ENCODE results near the gene AICDA. TPM values are rescaled to one million over a fixed set of nuclear protein-coding genes. Genes with fewer than 3 reads are reported as not detected.

AICDA gene
- total RNA-seq, 5 donors from 2014 or later (not counting 1 experiment from before 2014, with no cell fraction given), result 0.10 to 0.35 (median 0.18) TPM; not detected in 2

DNA sequence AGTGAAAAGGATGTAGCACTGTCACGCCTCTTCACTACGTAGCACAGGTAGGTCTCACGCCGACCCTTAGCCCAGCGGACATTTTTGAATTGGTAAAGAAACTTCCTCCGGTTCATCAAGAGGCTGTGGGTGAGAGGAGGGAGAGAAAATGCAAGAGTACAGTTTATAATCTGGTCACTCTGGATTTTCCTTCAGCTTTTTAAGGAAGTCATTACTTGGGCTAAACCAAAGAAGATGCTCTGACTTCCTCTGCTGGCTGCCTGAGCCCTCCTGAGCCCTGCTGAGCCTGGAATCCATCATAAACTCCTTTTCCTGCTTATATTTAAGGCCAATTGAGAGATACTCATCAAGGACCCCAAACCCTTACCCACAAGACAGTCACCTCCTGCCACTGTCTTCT lies 5.8 kb downstream of the AICDA start:
- H3K36me3 ChIP-seq (ENCODE audit: control insufficient read depth in 2 of 2, extremely low read depth in 1 of 2, insufficient read depth in 1 of 2, low read length in 1 of 2), result no peaks in the 10 kb centered on the region
- 95% methylated on average over 6 of the region's 6 CpGs for WGBS (ENCODE audit: insufficient coverage)
- Mint-ChIP-seq H3K4me3 (no peak overlapping the region), H3K27ac (no peak overlapping the region), H3K9me3 (no peaks in the 10 kb centered on the region), H3K27me3 (peaks cover 10 to 15% of the 10 kb centered on the region in 2 donors), H3K4me1 (peaks cover 11% of the 10 kb centered on the region in 3 donors), H3K36me3 (no peaks in the 10 kb centered on the region)
- no peak overlapping the region for H3K4me3 ChIP-seq (ENCODE audit: control insufficient read depth in 1 of 2, extremely low read depth in 1 of 2, low read length in 1 of 2)
- H3K4me1 ChIP-seq (ENCODE audit: control insufficient read depth in 1 of 2, extremely low read depth in 1 of 2, insufficient read depth in 2 of 2, low read length in 2 of 2), result peaks cover 0 to 4% of the 10 kb centered on the region in 2 experiments
- H3K27ac ChIP-seq (ENCODE audit: low read length), result no peak overlapping the region
- peaks cover 0 to 9% of the 10 kb centered on the region in 2 experiments for H3K27me3 ChIP-seq (replicated peaks in 1 of 2; ENCODE audit: control insufficient read depth in 2 of 2, extremely low read depth in 1 of 2, insufficient read depth in 2 of 2, low read length in 1 of 2)
- POLR2A ChIA-PET, result no interaction called here
- CTCF ChIA-PET, result no interaction called here
- ATAC-seq (replicated peaks in 1 of 4) (no peak), DNase-seq (no peak)
- no peaks in the 10 kb centered on the region for H3K9me3 ChIP-seq

DNA sequence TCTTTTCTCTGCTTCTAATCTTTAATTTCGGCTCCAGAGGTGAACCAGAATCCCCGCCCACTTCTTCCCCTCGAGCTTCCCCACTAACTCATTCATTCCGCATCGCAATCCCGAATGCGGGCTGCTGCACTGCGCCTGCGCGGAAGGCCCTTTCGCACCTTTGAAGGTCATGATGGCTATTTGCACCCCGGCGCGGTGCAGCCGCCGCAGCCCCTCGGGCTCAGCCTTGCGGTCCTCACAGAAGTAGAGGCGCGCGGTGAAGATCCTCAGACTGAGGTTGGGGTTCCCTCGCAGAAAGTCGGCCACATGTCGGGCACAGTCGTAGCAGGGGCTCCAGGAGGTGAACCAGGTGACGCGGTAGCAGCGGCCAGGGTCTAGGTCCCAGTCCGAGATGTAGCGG lies 7.6 kb downstream of the AICDA start:
- H3K36me3 Mint-ChIP-seq, result no peaks in the 10 kb centered on the region
- Histone ChIP-seq H3K27ac (ENCODE audit: low read length) (no peak overlapping the region), H3K4me3 (ENCODE audit: control insufficient read depth in 1 of 2, extremely low read depth in 1 of 2, low read length in 1 of 2) (no peak overlapping the region), H3K9me3 (no peaks in the 10 kb centered on the region), H3K27me3 (replicated peaks in 1 of 2; ENCODE audit: control insufficient read depth in 2 of 2, extremely low read depth in 1 of 2, insufficient read depth in 2 of 2, low read length in 1 of 2) (peaks cover 0 to 9% of the 10 kb centered on the region in 2 experiments), H3K36me3 (ENCODE audit: control insufficient read depth in 2 of 2, extremely low read depth in 1 of 2, insufficient read depth in 1 of 2, low read length in 1 of 2) (no peaks in the 10 kb centered on the region), H3K4me1 (ENCODE audit: control insufficient read depth in 1 of 2, extremely low read depth in 1 of 2, insufficient read depth in 2 of 2, low read length in 2 of 2) (peaks cover 0 to 4% of the 10 kb centered on the region in 2 experiments)
- H3K9me3 Mint-ChIP-seq, result no peaks in the 10 kb centered on the region
- CTCF ChIA-PET, result no interaction called here
- DNase-seq (no peak), ATAC-seq (replicated peaks in 1 of 4) (no peak)
- H3K4me1 Mint-ChIP-seq, result peaks cover 11% of the 10 kb centered on the region in 3 donors
- no peak overlapping the region for H3K27ac Mint-ChIP-seq
- no peak overlapping the region for H3K4me3 Mint-ChIP-seq
- peaks cover 10 to 15% of the 10 kb centered on the region in 2 donors for H3K27me3 Mint-ChIP-seq
- WGBS (ENCODE audit: insufficient coverage), result 95% methylated on average over 30 of the region's 30 CpGs
- POLR2A ChIA-PET, result no interaction called here

DNA sequence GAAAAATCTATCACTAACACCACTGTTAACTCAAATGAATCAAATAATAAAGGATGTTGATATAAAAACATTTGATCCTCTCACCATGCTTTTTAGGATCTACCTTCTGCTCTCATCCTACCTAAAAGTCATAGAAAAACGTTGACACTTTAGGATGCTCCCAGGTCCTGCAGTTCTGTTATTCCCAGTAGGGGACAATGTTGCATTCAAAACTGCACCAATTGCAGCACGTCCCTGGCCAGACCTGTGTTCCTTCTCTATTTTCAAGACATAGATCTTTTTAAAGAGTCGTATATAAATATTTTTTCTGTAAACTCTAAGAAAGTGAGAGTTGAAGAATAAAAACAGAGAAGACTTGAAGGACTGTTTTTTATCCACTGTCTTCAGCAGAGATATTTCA lies 8.8 kb downstream of the AICDA start:
- Histone ChIP-seq H3K27me3 (replicated peaks in 1 of 2; ENCODE audit: control insufficient read depth in 2 of 2, extremely low read depth in 1 of 2, insufficient read depth in 2 of 2, low read length in 1 of 2) (peaks cover 0 to 9% of the 10 kb centered on the region in 2 experiments), H3K4me3 (ENCODE audit: control insufficient read depth in 1 of 2, extremely low read depth in 1 of 2, low read length in 1 of 2) (no peak overlapping the region), H3K27ac (ENCODE audit: low read length) (no peak overlapping the region), H3K36me3 (ENCODE audit: control insufficient read depth in 2 of 2, extremely low read depth in 1 of 2, insufficient read depth in 1 of 2, low read length in 1 of 2) (no peaks in the 10 kb centered on the region), H3K4me1 (ENCODE audit: control insufficient read depth in 1 of 2, extremely low read depth in 1 of 2, insufficient read depth in 2 of 2, low read length in 2 of 2) (peaks cover 0 to under 1% of the 10 kb centered on the region in 2 experiments), H3K9me3 (no peaks in the 10 kb centered on the region)
- DNase-seq, result no peak
- POLR2A ChIA-PET, result no interaction called here
- 0% methylated on average over 1 of the region's 3 CpGs for WGBS (ENCODE audit: insufficient coverage)
- H3K4me1 Mint-ChIP-seq, result peaks cover 2% of the 10 kb centered on the region in 3 donors
- H3K36me3 Mint-ChIP-seq, result no peaks in the 10 kb centered on the region
- H3K27me3 Mint-ChIP-seq, result peaks cover 10 to 15% of the 10 kb centered on the region in 2 donors
- no peak overlapping the region for H3K27ac Mint-ChIP-seq
- no peak for ATAC-seq (replicated peaks in 1 of 4)
- CTCF ChIA-PET, result interaction anchor here in 1 of 2 donors (0.5 kb wide), 1 partner anchor 1600 kb away, joined by 5 read pairs; no protein-coding TSS in a partner anchor
- no peak overlapping the region for H3K4me3 Mint-ChIP-seq
- H3K9me3 Mint-ChIP-seq, result no peaks in the 10 kb centered on the region

DNA sequence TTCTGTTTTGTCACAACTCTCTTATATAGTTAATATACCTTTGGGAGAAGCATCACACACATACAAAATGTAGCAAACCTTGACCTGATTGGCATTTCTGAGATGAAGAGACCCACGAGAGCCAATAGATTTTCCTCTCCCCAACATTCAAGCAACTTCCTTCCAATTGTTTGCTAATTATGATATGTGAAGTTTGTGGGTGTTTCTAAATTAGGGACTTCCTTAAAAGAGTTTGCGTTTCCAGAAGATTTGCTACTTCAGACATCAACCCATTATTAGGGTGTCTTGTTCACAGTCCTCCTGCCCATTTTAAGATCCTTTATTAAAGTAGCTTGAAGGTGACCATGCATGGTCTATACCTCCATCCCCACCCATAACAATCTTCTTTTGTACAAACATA lies 9.4 kb downstream of the AICDA start:
- Histone ChIP-seq H3K9me3 (no peaks in the 10 kb centered on the region), H3K36me3 (ENCODE audit: control insufficient read depth in 2 of 2, extremely low read depth in 1 of 2, insufficient read depth in 1 of 2, low read length in 1 of 2) (no peaks in the 10 kb centered on the region), H3K4me1 (ENCODE audit: control insufficient read depth in 1 of 2, extremely low read depth in 1 of 2, insufficient read depth in 2 of 2, low read length in 2 of 2) (no peaks in the 10 kb centered on the region), H3K4me3 (ENCODE audit: control insufficient read depth in 1 of 2, extremely low read depth in 1 of 2, low read length in 1 of 2) (no peak overlapping the region), H3K27me3 (replicated peaks in 1 of 2; ENCODE audit: control insufficient read depth in 2 of 2, extremely low read depth in 1 of 2, insufficient read depth in 2 of 2, low read length in 1 of 2) (peaks cover 0 to 9% of the 10 kb centered on the region in 2 experiments), H3K27ac (ENCODE audit: low read length) (no peak overlapping the region)
- Mint-ChIP-seq H3K27ac (no peak overlapping the region), H3K27me3 (peaks cover 10 to 14% of the 10 kb centered on the region in 2 donors), H3K36me3 (no peaks in the 10 kb centered on the region), H3K4me1 (no peaks in the 10 kb centered on the region), H3K9me3 (no peaks in the 10 kb centered on the region), H3K4me3 (no peak overlapping the region)
- DNase-seq (no peak), ATAC-seq (replicated peaks in 1 of 4) (no peak)
- WGBS (ENCODE audit: insufficient coverage), result no CpG with 5 or more reads among the region's 2 CpGs
- ChIA-PET CTCF (interaction anchor here (0.5 kb wide), 2 partner anchors 54 to 1600 kb away, joined by 5 read pairs; no protein-coding TSS in a partner anchor), POLR2A (no interaction called here)

DNA sequence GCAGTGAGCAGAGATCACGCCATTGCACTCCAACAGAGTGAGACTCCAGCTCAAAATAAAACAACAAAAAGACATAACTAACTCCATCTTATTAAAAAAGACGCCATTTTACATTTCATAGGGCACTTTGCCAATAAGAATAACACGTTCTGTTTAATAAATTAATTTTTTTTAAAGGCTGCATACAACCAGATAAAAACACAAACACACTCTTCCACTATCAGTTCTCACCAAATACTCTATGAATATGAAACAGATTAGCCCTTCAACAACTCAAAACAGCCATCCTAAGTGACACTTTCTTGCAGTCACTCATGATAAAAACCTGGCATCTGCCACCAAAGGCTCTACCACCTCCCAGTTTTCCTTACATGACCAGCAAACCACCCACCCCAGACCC lies 16.1 kb downstream of the AICDA start:
- H3K9me3 ChIP-seq, result no peaks in the 10 kb centered on the region
- CTCF ChIA-PET, result interaction anchor here (0.5 to 0.6 kb wide), 2 partner anchors 8 to 413 kb away, joined by 4 to 8 read pairs; no protein-coding TSS in a partner anchor
- ATAC-seq (replicated peaks in 1 of 4), result no peak
- H3K27ac Mint-ChIP-seq, result no peak overlapping the region
- H3K4me3 ChIP-seq (ENCODE audit: control insufficient read depth in 1 of 2, extremely low read depth in 1 of 2, low read length in 1 of 2), result no peak overlapping the region
- no peak overlapping the region for H3K4me3 Mint-ChIP-seq
- DNase-seq, result no peak
- peaks cover 0 to 2% of the 10 kb centered on the region in 2 experiments for H3K27me3 ChIP-seq (replicated peaks in 1 of 2; ENCODE audit: control insufficient read depth in 2 of 2, extremely low read depth in 1 of 2, insufficient read depth in 2 of 2, low read length in 1 of 2)
- 86% methylated on average over 1 of the region's 3 CpGs for WGBS (ENCODE audit: insufficient coverage)
- no peaks in the 10 kb centered on the region for H3K4me1 Mint-ChIP-seq
- H3K27ac ChIP-seq (ENCODE audit: low read length), result no peak overlapping the region
- H3K4me1 ChIP-seq (ENCODE audit: control insufficient read depth in 1 of 2, extremely low read depth in 1 of 2, insufficient read depth in 2 of 2, low read length in 2 of 2), result no peaks in the 10 kb centered on the region
- POLR2A ChIA-PET, result interaction anchor here in 1 of 2 donors (0.5 kb wide), 1 partner anchor 21 kb away, joined by 4 read pairs; no protein-coding TSS in a partner anchor
- H3K36me3 ChIP-seq (ENCODE audit: control insufficient read depth in 2 of 2, extremely low read depth in 1 of 2, insufficient read depth in 1 of 2, low read length in 1 of 2), result no peaks in the 10 kb centered on the region
- H3K9me3 Mint-ChIP-seq, result no peaks in the 10 kb centered on the region
- H3K27me3 Mint-ChIP-seq, result no peaks in the 10 kb centered on the region
- no peaks in the 10 kb centered on the region for H3K36me3 Mint-ChIP-seq

DNA sequence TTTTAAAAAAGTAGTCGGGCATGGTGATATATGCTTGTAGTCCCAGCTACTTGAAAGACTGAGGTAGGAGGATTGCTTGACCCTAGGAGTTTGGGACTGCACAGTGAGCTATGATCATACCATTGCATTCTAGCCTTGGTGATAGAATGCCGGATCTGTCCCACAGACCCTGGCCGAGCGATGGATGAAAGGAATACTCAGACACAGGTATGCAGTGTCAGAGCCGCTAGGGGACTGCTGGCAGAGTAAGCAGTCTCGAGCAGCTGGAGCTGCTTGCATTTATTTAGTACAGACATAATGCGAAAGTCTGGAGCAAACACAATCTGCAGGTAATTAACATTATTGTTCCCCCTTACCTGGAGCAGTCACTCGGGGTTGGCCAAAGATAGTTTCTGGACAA lies 18.6 kb downstream of the AICDA start:
- DNase-seq, result no peak
- peaks cover 0 to 2% of the 10 kb centered on the region in 2 experiments for H3K27me3 ChIP-seq (replicated peaks in 1 of 2; ENCODE audit: control insufficient read depth in 2 of 2, extremely low read depth in 1 of 2, insufficient read depth in 2 of 2, low read length in 1 of 2)
- Mint-ChIP-seq H3K27me3 (peaks cover 0 to 4% of the 10 kb centered on the region in 2 donors), H3K27ac (no peak overlapping the region), H3K9me3 (no peaks in the 10 kb centered on the region), H3K4me1 (peaks cover 7 to 12% (median 8%) of the 10 kb centered on the region in 3 donors), H3K36me3 (no peaks in the 10 kb centered on the region), H3K4me3 (no peak overlapping the region)
- no peak overlapping the region for H3K4me3 ChIP-seq (ENCODE audit: control insufficient read depth in 1 of 2, extremely low read depth in 1 of 2, low read length in 1 of 2)
- H3K27ac ChIP-seq (ENCODE audit: low read length), result no peak overlapping the region
- no peaks in the 10 kb centered on the region for H3K9me3 ChIP-seq
- ChIA-PET POLR2A (no interaction called here), CTCF (interaction anchor here in 1 of 2 donors (1.4 kb wide), 1 partner anchor 50 kb away, joined by 3 read pairs; no protein-coding TSS in a partner anchor)
- H3K36me3 ChIP-seq (ENCODE audit: control insufficient read depth in 2 of 2, extremely low read depth in 1 of 2, insufficient read depth in 1 of 2, low read length in 1 of 2), result no peaks in the 10 kb centered on the region
- peaks cover 3 to 6% of the 10 kb centered on the region in 2 experiments for H3K4me1 ChIP-seq (ENCODE audit: control insufficient read depth in 1 of 2, extremely low read depth in 1 of 2, insufficient read depth in 2 of 2, low read length in 2 of 2)
- 91% methylated on average over 8 of the region's 8 CpGs for WGBS (ENCODE audit: insufficient coverage)
- ATAC-seq (replicated peaks in 1 of 4), result no peak

All from T-cell (primary cell).